ENCODE measurements around the gene TOX3.

Gene TOX3

GRCh38 chr16:52547004-52547833, at the start of gene TOX3:
TSS of gene TOX3 (minus strand) at chr16:52547143. CDS start at chr16:52546723, 420 bp downstream.
- no peak for DNase-seq

DNA sequence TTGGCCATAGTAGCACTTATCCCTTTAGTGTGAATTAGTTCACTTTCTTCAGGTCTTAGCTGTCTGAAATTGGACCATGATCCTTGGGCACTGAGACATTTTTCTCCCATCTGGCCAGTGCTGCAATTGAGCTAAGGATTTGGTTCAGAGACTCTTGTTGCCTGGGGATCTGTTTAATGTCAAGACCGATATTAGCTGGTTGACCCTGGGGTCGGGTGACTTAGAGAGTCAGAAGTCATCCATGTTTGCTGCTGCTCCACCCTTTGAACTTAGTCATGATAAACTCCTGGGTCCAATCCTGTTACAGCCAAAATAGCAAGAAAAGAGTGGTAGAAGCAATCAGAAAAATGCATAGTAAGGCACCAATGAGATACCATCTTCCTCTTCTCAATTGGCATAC, 45.8 kb upstream of the TOX3 start:
- no peak for DNase-seq

GRCh38 chr16:52591934-52592592, 45.1 kb upstream of the TOX3 start:
- DNase-seq, result no peak

DNA sequence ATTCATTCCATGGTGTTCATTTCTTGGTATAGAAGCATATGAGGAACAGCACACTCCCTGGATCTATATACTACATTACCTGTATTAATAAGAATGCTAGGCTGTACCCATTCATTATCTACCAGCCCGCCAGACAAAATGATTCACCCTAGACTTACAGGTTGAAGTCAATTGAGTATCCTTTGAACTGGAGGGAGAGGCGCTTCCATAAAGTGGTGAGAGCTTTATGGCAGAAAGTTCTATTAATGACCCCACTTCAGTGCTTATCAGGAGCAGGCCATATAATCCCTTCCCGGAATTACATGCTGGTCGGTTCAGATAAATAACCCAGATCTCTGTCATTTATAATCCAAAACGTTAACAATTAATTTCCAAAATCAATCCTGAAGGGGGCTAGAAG, 44.5 kb upstream of the TOX3 start:
- no peak for DNase-seq

DNA sequence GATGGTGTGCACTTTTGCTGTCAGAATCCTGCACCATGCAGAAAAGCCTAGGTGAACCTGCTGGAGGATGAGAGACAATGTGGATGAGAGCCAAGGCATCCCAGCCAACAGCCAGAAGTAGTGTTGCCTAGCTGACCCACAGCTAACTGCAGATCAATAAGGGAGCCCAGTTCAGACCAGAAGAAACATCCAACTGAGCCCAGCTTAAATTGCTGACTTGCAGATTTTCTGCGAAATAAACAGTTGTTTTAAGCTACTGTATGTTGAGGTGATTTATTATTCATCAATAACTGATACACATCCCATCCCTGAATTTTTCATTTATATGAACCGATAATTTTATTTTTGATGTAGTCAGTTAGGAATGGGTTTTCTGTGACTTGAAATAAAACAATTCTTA, 39.2 kb upstream of the TOX3 start:
- no peak for DNase-seq

GRCh38 chr16:52584354-52585320, 37.7 kb upstream of the TOX3 start:
- DNase-seq, result no peak

GRCh38 chr16:52581530-52581929, 34.6 kb upstream of the TOX3 start:
- no peak for DNase-seq

DNA sequence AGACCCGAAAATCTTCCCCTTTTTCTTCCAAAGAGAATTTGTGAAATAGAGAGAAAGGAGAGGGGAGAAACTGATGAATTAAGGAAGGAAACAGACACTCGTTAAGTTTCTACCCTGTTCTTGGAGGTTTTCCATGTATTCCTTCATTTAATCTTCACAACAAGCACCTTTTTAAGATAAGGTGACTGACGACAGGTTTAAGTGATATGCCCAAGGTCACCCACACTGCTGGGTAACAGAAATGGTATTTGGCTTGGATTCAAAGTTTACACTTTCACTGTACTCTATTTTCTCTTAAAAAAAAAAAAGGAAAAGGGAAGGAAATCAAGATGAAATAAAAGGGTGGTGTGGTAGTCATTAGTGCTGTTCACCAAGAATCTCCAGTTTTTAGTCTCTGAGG, 33.5 kb upstream of the TOX3 start:
- DNase-seq, result no peak

GRCh38 chr16:52578829-52579498, 32.0 kb upstream of the TOX3 start:
- no peak for DNase-seq

DNA sequence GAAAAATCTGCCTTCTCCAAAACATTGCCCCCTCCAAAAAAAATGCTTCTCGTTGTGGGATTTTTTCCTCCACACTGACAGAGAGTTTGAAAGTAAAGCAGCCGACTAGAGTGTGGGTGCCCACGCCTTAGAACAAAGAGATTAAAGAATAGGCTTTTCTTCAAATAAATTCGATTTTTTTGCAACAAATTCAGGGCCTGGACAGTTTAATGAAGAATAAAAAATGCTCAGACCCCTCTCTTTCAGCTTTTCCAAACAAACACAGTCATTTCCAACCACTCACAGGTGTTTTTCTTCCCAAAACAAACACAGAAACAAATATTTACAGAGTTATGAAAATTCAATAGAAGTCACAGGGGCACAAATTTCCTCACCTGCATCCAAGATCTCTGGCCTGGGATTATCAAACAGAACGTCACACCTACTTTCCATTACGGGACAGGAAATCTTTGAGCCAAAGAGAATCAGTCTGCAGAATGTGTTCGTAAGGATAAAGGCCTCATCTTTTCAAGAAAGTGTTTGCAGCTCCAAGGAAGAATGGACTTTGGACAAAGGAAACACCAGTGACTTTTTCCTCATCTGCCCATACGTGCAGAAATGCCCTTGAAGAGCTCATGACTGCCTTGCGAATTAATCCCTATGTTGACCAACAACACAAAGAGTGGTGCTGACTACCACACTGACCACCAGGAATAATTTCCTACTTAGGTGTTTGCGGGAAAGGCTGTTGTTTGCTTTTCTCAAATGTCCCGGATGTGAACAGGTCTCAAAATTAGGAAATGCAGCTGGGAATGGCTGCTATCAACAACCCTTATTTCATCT, 31.3 kb upstream of the TOX3 start:
- DNase-seq, result no peak

DNA sequence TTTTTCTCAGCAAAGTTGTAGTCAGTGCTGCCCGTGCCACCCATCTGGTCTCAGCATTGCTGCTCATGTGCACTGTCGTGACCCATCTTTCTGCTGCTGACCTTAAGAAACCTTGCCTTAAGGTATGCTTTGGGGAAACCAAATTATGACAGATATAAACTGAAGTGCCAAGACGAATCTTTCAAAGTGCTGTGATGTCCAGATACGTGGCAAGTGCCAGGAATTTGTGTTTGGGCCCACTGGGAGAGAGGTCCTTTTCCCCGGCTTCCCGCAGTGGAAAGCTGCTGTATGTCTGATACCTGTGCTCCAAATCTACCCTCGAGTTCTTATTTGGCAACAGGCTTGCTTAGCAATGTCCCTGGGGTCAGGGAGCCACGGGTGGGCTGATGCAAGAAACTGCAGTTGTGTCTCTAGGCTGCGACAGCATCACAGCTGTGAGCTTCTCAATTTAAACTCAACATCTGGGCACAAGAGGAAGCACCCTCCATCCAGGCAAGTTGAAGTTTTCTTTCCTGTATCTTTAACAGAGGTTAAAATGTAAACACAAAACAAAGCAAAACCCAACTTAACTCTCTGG, 30.3 kb upstream of the TOX3 start:
- DNase-seq, result no peak

DNA sequence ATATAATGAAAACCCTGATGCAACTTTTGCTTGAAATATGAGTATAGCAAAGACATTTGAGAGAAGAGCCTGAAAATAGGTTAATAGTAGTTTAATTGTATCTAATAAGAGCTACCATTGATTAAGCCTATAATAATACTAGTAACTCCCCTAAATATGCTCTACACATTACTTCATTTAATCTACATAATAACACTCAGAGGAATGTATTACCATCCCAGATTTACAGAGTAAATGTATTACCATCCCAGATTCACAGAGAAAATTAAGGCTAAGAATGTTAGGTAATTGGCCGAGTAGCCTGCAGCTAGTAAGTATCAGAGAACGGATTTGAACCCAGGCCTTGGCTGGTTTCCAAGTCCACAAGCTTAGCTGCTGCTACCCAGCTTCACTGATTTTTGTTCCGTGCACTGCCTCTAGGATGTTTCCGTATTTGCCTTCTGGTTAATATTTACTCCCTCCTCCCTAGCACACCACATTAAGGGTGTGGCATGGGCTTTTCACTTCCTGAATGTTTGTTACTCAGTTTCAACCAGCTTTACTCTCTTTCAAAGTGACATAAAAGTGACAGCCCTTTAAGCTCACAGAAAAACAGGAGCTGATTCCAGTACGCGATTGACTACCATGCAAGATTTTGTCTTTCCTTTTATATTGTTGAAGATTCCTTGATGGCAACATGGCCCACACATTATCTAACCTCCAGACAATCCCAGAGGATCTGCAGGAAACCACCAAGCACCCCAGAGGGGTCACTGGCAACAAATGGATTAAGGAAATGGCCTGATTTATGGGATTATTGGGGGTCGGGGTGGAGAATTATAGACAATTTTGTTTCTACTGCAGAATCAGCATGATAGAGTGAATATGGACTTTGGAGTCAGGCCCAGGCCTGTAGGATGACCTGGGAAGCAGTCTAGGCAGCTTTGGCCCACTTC, 26.7 kb upstream of the TOX3 start:
- no peak for DNase-seq

- no peak for DNase-seq
Observed at GRCh38 chr16:52572656-52573055, 25.7 kb upstream of the TOX3 start.

DNA sequence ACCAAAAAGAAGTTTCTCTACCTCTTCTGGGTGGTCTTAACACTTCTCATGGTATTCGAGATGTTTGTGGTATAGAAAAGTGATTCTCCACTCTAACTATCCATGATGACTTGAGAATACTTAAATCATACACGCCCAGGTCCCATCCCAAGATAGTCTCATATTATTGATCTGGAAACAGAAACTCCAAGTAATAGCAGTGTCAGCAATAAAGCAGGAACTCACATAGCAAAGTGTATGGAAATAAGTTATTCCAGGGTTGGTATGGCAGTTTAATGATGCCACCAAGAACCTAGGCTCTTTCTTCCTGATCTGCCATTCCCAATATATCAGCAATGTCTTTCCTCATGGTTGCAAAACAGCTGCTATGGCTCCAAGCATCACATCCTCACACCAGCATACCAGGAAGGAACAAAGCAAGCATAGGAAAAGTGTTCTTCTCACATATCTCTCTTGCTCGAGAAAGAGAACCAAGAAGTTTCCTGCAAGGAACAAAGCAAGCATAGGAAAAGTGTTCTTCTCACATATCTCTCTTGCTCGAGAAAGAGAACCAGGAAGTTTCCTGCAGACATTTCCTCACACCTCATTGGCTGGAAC, 23.6 kb upstream of the TOX3 start:
- DNase-seq, result no peak

- DNase-seq, result no peak
Observed at GRCh38 chr16:52569701-52570100, 22.8 kb upstream of the TOX3 start.

DNA sequence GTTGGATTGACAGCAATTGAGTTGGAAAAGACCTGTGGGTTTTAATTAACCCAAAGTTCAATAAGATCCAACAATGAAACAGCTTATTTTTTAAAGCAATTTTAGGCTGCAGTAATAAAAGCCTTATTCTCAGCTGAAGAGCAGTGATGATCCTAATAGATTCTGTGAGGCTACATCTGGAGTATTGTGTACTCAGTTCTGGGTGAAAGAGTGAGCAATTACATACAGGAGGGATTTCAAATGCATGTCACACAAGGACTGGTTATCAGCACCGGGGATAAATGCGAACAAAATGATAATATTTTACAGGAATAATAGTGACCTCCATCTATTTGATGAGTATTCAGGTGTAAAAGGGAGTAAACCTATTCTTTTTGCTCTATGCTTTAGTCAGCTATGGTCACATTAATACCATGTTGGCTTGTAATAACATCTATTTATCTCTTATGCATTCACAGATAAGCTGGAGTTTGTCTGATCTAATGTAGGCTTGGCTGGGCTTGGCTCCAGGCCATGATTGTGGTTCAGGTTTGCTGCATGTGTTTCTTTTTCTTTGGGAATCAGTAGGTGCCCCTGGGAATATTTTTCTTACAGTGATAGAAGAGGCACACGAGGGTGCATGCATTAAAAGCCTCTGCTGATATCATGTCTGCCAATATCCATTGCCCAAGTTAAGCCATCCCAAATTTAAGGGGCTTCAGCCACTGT, 22.2 kb upstream of the TOX3 start:
- DNase-seq, result no peak

DNA sequence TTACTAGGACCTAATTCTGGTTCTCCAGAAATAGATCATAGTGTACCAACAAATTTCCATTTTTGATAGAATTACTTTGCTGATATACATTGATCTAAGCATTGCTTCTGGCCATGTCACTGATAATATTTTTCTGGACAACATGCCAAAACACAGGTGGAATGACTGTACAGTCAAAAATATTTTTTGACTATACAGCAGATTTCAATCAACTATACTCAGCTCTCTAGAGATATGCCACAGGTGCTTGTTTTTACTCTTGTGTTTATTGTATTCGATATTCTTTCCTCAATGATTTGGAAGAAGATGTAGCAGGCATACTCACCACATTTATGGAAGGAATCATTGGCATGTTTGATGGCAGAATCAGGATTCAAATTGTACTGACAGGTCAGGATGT, 21.6 kb upstream of the TOX3 start:
- no peak for DNase-seq

- no peak for DNase-seq
Observed at GRCh38 chr16:52567193-52567592, 20.2 kb upstream of the TOX3 start.

All from activated T-cell treated with anti-CD3 and anti-CD28 coated beads, Interleukin-2, amount 50 U/mL, for 48 hours (primary cell).